Middle frontal gyrus (tissue), 1 donor: Measurements from ENCODE around the gene APBB2.

Source experiments
- DNase-seq: peaks from one replicate; pipeline ENCODE4 v3.0.0-alpha.2; 2015; ENCODE audit warnings: low spot score; ENCODE audit errors: extremely low spot score

APBB2 gene

DNA sequence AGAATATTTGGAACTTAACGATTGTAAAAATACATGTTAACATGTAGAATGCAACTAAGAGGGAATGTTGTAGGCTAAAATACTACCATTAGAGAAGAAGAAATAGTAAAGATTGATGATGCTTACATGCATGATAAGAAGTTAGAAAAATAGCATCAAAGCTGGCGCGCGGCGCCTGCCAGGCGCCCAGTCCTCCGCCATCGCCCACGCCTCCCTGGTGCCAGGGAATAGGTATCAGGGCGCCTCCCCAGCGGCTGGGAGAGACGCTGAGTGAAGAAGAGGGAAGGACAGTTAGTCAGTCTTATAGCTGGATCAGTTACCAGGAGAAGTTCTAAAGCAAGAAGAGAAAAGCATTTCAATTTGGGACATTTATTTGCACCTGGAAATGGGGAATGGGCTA is 428.6 kb downstream of the APBB2 start:
- DNase-seq = no peak

DNA sequence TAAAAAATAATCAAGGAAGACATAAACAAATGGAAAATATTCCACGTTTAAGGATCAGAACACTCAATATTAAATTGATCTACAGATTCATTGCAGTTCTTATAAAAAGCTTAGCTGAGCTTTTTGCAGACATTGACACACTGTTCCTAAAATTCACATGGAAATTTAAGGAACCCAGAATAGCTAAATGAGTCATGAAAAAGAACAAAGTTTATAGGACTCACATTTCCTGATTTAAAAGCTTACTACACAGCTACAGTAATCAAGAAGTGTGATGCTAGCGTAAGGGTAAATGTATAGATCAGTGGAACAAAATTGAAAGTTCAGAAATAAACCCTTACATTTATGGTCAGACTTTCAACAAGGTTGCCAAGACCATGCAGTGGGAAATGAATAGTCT is 431.5 kb downstream of the APBB2 start:
- no peak for DNase-seq

DNA sequence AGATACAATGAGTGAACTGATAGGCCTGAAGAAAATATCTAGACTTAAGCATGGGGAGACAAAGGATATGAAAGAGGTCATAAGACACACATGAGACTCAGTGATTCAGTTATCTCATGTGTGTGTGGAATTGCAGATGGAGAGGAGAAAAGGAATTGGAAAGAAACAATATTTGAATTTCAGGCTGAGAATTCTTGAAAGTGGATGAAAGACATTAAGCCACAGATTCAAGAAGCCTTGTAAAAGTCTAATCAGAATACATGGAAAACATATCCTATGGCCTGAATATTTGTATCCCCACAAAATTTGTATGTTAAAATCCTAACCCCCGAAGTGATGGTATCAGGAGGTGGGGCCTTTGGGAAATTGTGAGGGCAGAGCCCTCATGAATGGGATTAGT is 436.3 kb downstream of the APBB2 start:
- no peak for DNase-seq

DNA sequence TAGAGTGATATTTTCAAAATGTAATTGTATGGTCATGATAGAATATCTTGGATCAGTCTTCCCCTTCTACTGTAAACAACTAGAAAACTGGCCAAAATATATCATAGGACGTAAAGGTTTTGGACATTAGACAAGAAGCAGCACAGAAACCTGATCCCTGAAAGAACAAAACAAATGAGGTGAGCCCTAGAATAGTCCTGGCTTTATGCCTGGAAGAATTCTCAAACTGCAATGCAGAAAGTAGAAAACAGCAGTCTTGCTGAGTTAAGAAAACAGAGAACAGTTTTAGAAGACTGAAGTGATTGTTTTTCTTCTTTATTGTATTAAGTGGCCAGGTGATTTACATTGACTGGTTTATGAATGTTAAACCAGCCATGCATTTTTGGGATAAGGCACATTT is 445.1 kb downstream of the APBB2 start:
- DNase-seq = no peak

DNA sequence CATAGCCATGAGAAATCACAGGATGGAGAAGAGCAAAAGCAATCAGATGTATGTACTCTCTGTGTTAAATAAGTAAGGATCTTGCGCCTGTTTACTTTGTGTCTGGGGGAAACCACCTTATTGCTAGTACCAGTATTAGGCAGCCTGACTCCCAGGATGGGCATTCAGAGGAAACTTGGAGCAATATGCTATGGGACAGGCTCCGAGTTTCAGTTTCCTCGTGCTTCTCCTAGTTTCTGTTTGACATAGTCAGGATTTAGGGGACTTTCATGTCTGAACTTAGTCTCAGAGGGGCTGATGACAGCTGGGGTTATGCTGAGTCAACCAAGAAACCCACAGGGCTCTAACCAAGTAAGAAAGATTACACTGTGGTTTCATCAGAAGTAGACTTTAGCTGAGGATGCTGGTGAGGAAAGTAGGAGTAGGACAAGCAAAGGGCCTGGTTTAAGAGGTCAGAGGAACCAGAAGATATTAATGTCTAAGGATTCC is 451.1 kb downstream of the APBB2 start:
- no peak for DNase-seq
